Neural progenitor cell (in vitro differentiated cells): ENCODE results near the gene SEC14L1.

Experiments used
- CTCF ChIP-seq: fragments of 200-600 bp; sonication (generic); IDR thresholded peaks from 2 replicates; pipeline ENCODE4 v1.5.1; 2017; ENCODE audit warnings: antibody characterized with exemption, mild to moderate bottlenecking
- EZH2 ChIP-seq: fragments of 200-600 bp; sonication (generic); IDR thresholded peaks from 2 replicates; pipeline ENCODE4 v1.6.1; 2017; ENCODE audit warnings: antibody characterized with exemption, mild to moderate bottlenecking, moderate library complexity
- EZH2phosphoT487 ChIP-seq: fragments of 200-600 bp; sonication (generic); IDR thresholded peaks from 2 replicates; pipeline ENCODE4 v1.6.1; 2017; ENCODE audit warnings: antibody characterized with exemption

DNA sequence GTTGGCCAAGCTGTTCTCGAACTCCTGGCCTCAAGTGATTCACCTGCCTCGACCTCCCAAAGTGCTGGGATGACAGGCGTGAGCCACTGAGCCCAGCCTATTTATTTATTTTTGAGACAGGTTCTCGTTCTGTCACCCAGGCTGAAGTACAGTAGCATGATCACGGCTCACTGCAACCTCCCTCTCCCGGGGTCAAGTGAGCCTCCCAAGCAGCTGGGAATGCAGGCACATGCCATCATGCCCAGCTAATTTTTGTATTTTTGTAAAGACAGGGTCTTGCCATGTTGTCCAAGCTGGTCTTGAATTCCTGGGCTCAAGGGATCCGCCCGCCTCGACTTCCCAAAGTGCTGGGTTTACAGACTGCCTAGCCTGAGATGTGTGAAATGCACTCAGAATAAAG is 10.2 kb upstream of the SEC14L1 start:
- TF ChIP-seq CTCF (no peak), EZH2 (no peak), EZH2phosphoT487 (no peak)
